GM12878 (cell line): ENCODE measurements around the gene CDCP1. TPM values are rescaled to one million over a fixed set of nuclear protein-coding genes. Genes with fewer than 3 reads are reported as not detected.

Experiments used
- ATAC-seq: fragments of 200-7000 bp; cut with Tn5 transposase; 3 replicates; pipeline ENCODE4 v1.9.1; 2020; ENCODE audit warnings: mild to moderate bottlenecking, moderate library complexity
- BruUV-seq: library from RNA; stranded (reverse); fragments of 400-500 nt; replicated peaks from 2 replicates; lab custom pipeline; 2021; lab: Mats Ljungman, UMichigan
- CTCF ChIA-PET: fragments of 300-600 bp; sonication (Branson Sonifier 250); formaldehyde crosslinking; extraction: SDS; loops from one replicate; lab custom pipeline; 2021; ENCODE audit warnings: inconsistent platforms; lab: Yijun Ruan, JAX
- POLR2A ChIA-PET: fragments of 350-600 bp; formaldehyde crosslinking; extraction: SDS; loops from one replicate; lab custom pipeline; 2021; ENCODE audit warnings: inconsistent platforms; lab: Charles Lee
- RAD21 ChIA-PET: fragments of 300-600 bp; sonication (Branson Sonifier 250); formaldehyde crosslinking; loops from one replicate; lab custom pipeline; 2023; ENCODE audit warnings: antibody characterized with exemption; ENCODE audit not compliant: unreplicated experiment; lab: Charles Lee
- SMC1A ChIA-PET: fragments of 300-600 bp; sonication (Branson Sonifier 250); formaldehyde crosslinking; loops from one replicate; lab custom pipeline; 2023; ENCODE audit not compliant: unreplicated experiment, uncharacterized antibody; lab: Charles Lee
- DNase-seq: peaks from one replicate; pipeline ENCODE4 v3.0.0-alpha.2; 2011; ENCODE audit warnings: low read depth, low spot score
- FAIRE-seq: peaks from 3 replicates; lab custom pipeline; 2011; peaks lifted over from hg19 to GRCh38; lab: Jason Lieb, UNC
- H2AFZ ChIP-seq: 2 replicates; pipeline ENCODE4 v1.6.0; 2011; ENCODE audit warnings: low read depth, low read length, control low read depth; ENCODE audit not compliant: control insufficient read depth
- H3K27ac ChIP-seq: 2 replicates; pipeline ENCODE4 v1.5.1; 2011; ENCODE audit warnings: control low read depth; ENCODE audit not compliant: control insufficient read depth, insufficient read depth
- H3K27me3 ChIP-seq, 2 experiments: replicated peaks in 1 of 2; 2 replicates each; pipeline versions ENCODE4 v1.6.0 to v1.6.1; 2011; ENCODE audit warnings: low read length in 1 of 2; ENCODE audit not compliant: control insufficient read depth in 2 of 2, insufficient read depth in 2 of 2
- H3K36me3 ChIP-seq, 2 experiments: 2 replicates each; pipeline ENCODE4 v1.5.1; 2011; ENCODE audit warnings: low read length in 1 of 2; ENCODE audit not compliant: control insufficient read depth in 2 of 2, insufficient read depth in 2 of 2
- H3K4me1 ChIP-seq: 2 replicates; pipeline ENCODE4 v1.6.1; 2011; ENCODE audit warnings: mild to moderate bottlenecking, low read length, moderate library complexity, mixed read lengths; ENCODE audit not compliant: control insufficient read depth, insufficient read depth
- H3K4me2 ChIP-seq: 2 replicates; pipeline ENCODE4 v1.6.0; 2011; ENCODE audit warnings: control low read depth; ENCODE audit not compliant: control insufficient read depth, insufficient read depth
- H3K4me3 ChIP-seq: fragments of 200-600 bp; sonication (generic); 2 replicates; pipeline ENCODE4 v1.5.1; 2016
- H3K79me2 ChIP-seq: 2 replicates; pipeline ENCODE4 v1.6.0; 2011; ENCODE audit warnings: low read length; ENCODE audit not compliant: control insufficient read depth, insufficient read depth
- H3K9ac ChIP-seq: 2 replicates; pipeline ENCODE4 v1.8.0; 2011; ENCODE audit warnings: low read length, control low read depth, mixed read lengths; ENCODE audit not compliant: control insufficient read depth, insufficient read depth
- H3K9me3 ChIP-seq: replicated peaks from 3 replicates; pipeline ENCODE4 v1.5.1; 2011; ENCODE audit warnings: mild to moderate bottlenecking, low read length; ENCODE audit not compliant: control insufficient read depth, insufficient read depth
- H4K20me1 ChIP-seq: 2 replicates; pipeline ENCODE4 v1.6.0; 2011; ENCODE audit not compliant: control insufficient read depth, insufficient read depth
- CREB1 ChIP-seq: IDR thresholded peaks from 2 replicates; pipeline ENCODE4 v1.6.1; 2012; ENCODE audit warnings: low read depth, mild to moderate bottlenecking, inconsistent platforms
- NFXL1 ChIP-seq: fragments of 450-650 bp; IDR thresholded peaks from 2 replicates; pipeline ENCODE4 v1.6.1; 2017; ENCODE audit warnings: antibody characterized with exemption, mild to moderate bottlenecking, borderline replicate concordance
- NR2C2 ChIP-seq: IDR thresholded peaks from 2 replicates; pipeline ENCODE4 v1.6.1; 2011; ENCODE audit warnings: borderline replicate concordance, low read depth; ENCODE audit not compliant: control insufficient read depth, insufficient read length
- PAX5 ChIP-seq: IDR thresholded peaks from 2 replicates; pipeline ENCODE4 v1.6.1; 2011; ENCODE audit warnings: low read depth, low read length, borderline replicate concordance
- POLR2A ChIP-seq: IDR thresholded peaks from 2 replicates; pipeline ENCODE4 v1.6.1; 2011; ENCODE audit warnings: low read depth, mild to moderate bottlenecking, low read length
- SMARCA5 ChIP-seq: fragments of 450-650 bp; IDR thresholded peaks from 2 replicates; pipeline ENCODE4 v1.6.1; 2017; ENCODE audit warnings: mild to moderate bottlenecking
- ZNF622 ChIP-seq: fragments of 450-650 bp; IDR thresholded peaks from 2 replicates; pipeline ENCODE4 v1.6.1; 2017; ENCODE audit warnings: mild to moderate bottlenecking, inconsistent platforms
- WGBS: methylation state at CpG from one replicate; pipeline ENCODE4 v1.1.6; 2016; ENCODE audit warnings: low lambda C conversion rate; ENCODE audit not compliant: insufficient replicate concordance, insufficient coverage; ENCODE audit errors: missing lambda C conversion rate; 5-methylcytosine and 5-hydroxymethylcytosine counted together
- in situ Hi-C: fragments of 300-500 bp; cut with MboI; formaldehyde crosslinking; loops from 9 replicates; pipeline ENCODE4 v1.14.3; 2018; ENCODE audit warnings: mixed read lengths
- intact Hi-C: fragments of 100-400 bp; cut with micrococcal nuclease; formaldehyde crosslinking; loops from one replicate; pipeline ENCODE4 v1.14.2; 2022; ENCODE audit not compliant: unreplicated experiment
- polyA plus RNA-seq, 11 experiments: library from polyadenylated mRNA; depleted of rRNA in 4 of 11; unstranded in 6 of 11; stranded (reverse) in 5 of 11; fragments of >200 nt; fragmentation: Nextera tagmentation in 4 of 11; fragmentation: Illumina TruSeq in 1 of 11; extraction: Ambion mirVana in 4 of 11; extraction: Trizol in 1 of 11; gene quantifications; 1 replicate in 1 of 11; 2 replicates in 10 of 11; pipeline versions ENCODE4 v1.2.1 to v1.2.3, GENCODE V29; 2011 to 2016; ENCODE audit warnings: inconsistent platforms in 2 of 11, missing spikeins in 2 of 11, low read depth in 1 of 11
- total RNA-seq, 4 experiments: library from RNA; depleted of rRNA in 3 of 4; stranded (reverse); fragments of >200 nt in 3 of 4; fragmentation: Illumina TruSeq in 1 of 4; extraction: Trizol in 1 of 4; gene quantifications; 2 replicates each; pipeline versions ENCODE4 v1.2.1 to v1.2.3, GENCODE V29; 2013 to 2021
- TF ChIP-seq, protein P1 (sequence below): fragments of 450-650 bp; conservative IDR thresholded peaks from 2 replicates; pipeline ENCODE4 v1.6.1; 2017; ENCODE audit warnings: mild to moderate bottlenecking, moderate library complexity

The CDCP1 gene
- total and polyA plus RNA-seq, 10 of the 15 experiments (the other 5 are each of a cell fraction or from before 2014, with no cell fraction given) = 0.35 to 2.2 (median 0.86) TPM

DNA sequence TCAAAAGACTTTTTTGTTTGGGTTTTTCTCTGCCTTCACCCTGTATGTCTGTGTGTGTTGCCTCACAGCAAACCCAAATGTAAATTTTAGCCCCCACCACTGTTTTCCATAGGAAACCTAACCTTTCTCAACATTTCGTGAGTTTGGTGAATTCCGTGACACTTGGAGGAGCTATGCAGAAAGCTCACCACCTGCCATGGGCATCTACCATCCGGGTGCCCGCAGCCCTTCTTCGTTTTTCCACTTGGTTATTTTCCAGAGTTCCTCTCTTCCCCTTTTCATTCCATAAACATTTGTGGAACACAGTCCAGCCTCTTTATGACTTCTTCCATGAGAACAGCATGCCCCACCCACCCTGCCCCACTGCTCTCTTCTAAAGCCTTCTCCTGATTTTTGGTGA lies 48.6 kb upstream of the CDCP1 start:
- 29% methylated on average over 5 of the region's 5 CpGs for WGBS
- intact Hi-C loops (no loop called here), in situ Hi-C loops (no loop called here)
- no peaks in the 10 kb centered on the region for H3K79me2 ChIP-seq
- DNase-seq (no peak), ATAC-seq (no peak), FAIRE-seq (no peak)
- no peaks in the 10 kb centered on the region for H3K4me1 ChIP-seq
- ChIA-PET CTCF (interaction anchor here (1.9 kb wide), 1 partner anchor 10 kb away, joined by 4 read pairs; no protein-coding TSS in a partner anchor), POLR2A (no interaction called here), SMC1A (interaction anchor here (0.9 to 2.2 kb wide), 2 partner anchors 11 to 154 kb away, joined by 4 to 7 read pairs; no protein-coding TSS in a partner anchor), RAD21 (no interaction called here)
- no TSS peak for BruUV-seq
- H4K20me1 ChIP-seq = no peaks in the 10 kb centered on the region
- H2AFZ ChIP-seq = no peak overlapping the region
- H3K36me3 ChIP-seq = no peaks in the 10 kb centered on the region
- TF ChIP-seq SMARCA5 = no peak
- TF ChIP-seq CREB1 = no peak
- TF ChIP-seq NFXL1 = no peak
- TF ChIP-seq PAX5 = no peak
- H3K4me2 ChIP-seq = no peak overlapping the region
- no peaks in the 10 kb centered on the region for H3K9me3 ChIP-seq
- H3K27me3 ChIP-seq = no peaks in the 10 kb centered on the region; a peak in 3 of 4 replicates
- no peak overlapping the region for H3K9ac ChIP-seq
- no peak overlapping the region for H3K4me3 ChIP-seq
- H3K27ac ChIP-seq = no peak overlapping the region

DNA sequence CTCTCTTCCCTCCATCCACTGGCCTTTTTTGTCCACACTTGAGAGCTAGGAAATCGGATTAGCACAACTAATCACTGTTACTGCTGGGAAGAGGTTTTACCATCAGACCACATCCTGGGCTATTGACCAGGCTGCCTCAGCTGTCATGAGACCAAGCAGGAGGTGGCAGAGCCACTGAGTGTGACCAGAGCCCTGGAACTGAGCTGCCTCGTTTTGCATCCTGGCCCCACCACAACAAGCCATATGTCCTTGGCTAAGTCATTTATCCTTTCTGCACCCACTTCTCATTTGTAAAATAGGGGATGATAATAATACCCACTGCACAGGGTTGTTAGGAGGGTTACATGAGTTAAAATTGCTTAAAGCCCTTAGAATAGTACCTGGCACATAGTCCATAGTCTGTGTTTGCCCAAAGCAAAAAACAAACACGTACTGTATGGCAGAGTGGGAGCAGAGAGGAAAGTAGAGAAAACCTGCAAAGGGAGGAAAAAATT lies 45.8 kb upstream of the CDCP1 start:
- ATAC-seq (peak; percentile 52), DNase-seq (no peak), FAIRE-seq (no peak)
- Histone ChIP-seq H3K27ac (no peak overlapping the region), H3K4me3 (no peak overlapping the region), H3K4me2 (no peak overlapping the region), H3K4me1 (no peaks in the 10 kb centered on the region), H3K79me2 (no peaks in the 10 kb centered on the region), H4K20me1 (no peaks in the 10 kb centered on the region), H3K9ac (no peak overlapping the region), H2AFZ (no peak overlapping the region), H3K9me3 (no peaks in the 10 kb centered on the region), H3K36me3 (no peaks in the 10 kb centered on the region), H3K27me3 (no peaks in the 10 kb centered on the region; a peak in 1 of 4 replicates)
- in situ Hi-C loops (no loop called here), intact Hi-C loops (no loop called here)
- TF ChIP-seq, protein P1, sequence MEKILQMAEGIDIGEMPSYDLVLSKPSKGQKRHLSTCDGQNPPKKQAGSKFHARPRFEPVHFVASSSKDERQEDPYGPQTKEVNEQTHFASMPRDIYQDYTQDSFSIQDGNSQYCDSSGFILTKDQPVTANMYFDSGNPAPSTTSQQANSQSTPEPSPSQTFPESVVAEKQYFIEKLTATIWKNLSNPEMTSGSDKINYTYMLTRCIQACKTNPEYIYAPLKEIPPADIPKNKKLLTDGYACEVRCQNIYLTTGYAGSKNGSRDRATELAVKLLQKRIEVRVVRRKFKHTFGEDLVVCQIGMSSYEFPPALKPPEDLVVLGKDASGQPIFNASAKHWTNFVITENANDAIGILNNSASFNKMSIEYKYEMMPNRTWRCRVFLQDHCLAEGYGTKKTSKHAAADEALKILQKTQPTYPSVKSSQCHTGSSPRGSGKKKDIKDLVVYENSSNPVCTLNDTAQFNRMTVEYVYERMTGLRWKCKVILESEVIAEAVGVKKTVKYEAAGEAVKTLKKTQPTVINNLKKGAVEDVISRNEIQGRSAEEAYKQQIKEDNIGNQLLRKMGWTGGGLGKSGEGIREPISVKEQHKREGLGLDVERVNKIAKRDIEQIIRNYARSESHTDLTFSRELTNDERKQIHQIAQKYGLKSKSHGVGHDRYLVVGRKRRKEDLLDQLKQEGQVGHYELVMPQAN = no peak
- TF ChIP-seq NR2C2 (no peak), POLR2A (no peak), ZNF622 (no peak)
- ChIA-PET SMC1A (no interaction called here), POLR2A (no interaction called here), CTCF (interaction anchor here (1.8 kb wide), 1 partner anchor 69 kb away, joined by 4 read pairs; no protein-coding TSS in a partner anchor), RAD21 (interaction anchor here (1.4 kb wide), 1 partner anchor 9 kb away, joined by 3 read pairs; no protein-coding TSS in a partner anchor)
- no TSS peak for BruUV-seq
- WGBS = 2% methylated on average over 3 of the region's 3 CpGs
